ENCODE data around the gene AIRE. TPM values are rescaled to one million over a fixed set of nuclear protein-coding genes. Genes with fewer than 3 reads are reported as not detected.

AIRE gene
- total and polyA plus RNA-seq, 9 donors, result 0.04 to 0.72 (median 0.11) TPM; not detected in 1

DNA sequence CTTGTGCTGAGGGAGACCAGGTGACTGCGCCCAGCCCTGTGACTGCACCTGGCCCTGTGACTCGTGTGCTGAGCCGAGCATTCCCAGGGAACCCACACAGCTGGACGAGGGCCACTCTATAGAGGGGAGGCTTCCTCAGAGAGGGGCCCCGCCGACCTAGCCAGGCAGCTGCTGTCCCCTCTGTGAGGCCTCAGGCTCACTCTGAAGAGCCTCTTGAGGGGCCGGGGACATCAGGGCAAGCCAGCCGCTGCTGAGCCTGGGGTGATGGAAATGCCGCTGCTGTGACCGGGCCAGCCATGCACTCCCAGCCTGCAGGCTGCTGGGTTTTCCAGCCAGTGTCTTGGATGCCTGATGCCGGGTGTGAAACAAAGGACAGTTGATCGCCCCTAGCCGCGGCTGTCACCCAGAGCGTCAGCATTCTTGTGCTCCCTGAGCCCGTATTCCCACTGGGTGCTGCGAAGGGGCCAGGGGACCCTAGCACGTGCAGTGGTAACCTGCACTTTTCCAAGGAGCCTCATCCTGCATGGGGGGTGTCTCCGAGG is 31.6 kb downstream of the AIRE start:
- Histone ChIP-seq H3K27me3 (ENCODE audit: control insufficient read depth, insufficient read depth, low read length) (no peaks in the 10 kb centered on the region), H3K36me3 (ENCODE audit: control insufficient read depth, insufficient read depth, low read length) (peaks cover 77% of the 10 kb centered on the region), H3K4me3 (ENCODE audit: low read length) (no peak overlapping the region), H3K9me3 (replicated peaks; ENCODE audit: control insufficient read depth, low read depth, low read length) (no peaks in the 10 kb centered on the region), H3K4me1 (ENCODE audit: control insufficient read depth, insufficient read depth, low read length) (no peaks in the 10 kb centered on the region), H3K27ac (ENCODE audit: low read length) (no peak overlapping the region)
- DNase-seq, result no peak
- 70% methylated on average over 19 of the region's 19 CpGs for WGBS (ENCODE audit: insufficient coverage)

DNA sequence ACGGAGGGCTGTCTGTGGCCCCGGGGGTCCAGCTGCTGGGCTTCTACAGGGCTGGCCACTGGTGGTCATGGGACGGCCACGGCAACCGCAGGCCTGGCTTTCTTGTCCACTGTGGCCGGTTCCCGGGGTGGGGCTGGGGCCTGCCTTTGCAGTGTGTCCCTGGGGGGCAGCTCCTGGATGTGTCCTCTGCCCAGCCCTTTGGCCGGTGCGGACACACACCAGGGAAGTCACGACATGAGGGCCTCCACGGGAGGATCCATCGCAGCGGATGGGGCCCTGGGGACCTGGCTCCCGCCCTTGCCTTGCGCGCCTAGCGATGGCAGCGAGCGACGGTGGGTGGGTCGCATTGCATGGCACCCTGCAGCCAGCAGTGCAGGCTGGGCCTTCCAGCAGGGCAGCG is 32.2 kb downstream of the AIRE start:
- H3K27me3 ChIP-seq (ENCODE audit: control insufficient read depth, insufficient read depth, low read length), result no peaks in the 10 kb centered on the region
- 92% methylated on average over 22 of the region's 22 CpGs for WGBS (ENCODE audit: insufficient coverage)
- no peak overlapping the region for H3K27ac ChIP-seq (ENCODE audit: low read length)
- H3K4me3 ChIP-seq (ENCODE audit: low read length), result no peak overlapping the region
- H3K36me3 ChIP-seq (ENCODE audit: control insufficient read depth, insufficient read depth, low read length), result peaks cover 77% of the 10 kb centered on the region
- no peaks in the 10 kb centered on the region for H3K4me1 ChIP-seq (ENCODE audit: control insufficient read depth, insufficient read depth, low read length)
- no peak for DNase-seq
- no peaks in the 10 kb centered on the region for H3K9me3 ChIP-seq (replicated peaks; ENCODE audit: control insufficient read depth, low read depth, low read length)

DNA sequence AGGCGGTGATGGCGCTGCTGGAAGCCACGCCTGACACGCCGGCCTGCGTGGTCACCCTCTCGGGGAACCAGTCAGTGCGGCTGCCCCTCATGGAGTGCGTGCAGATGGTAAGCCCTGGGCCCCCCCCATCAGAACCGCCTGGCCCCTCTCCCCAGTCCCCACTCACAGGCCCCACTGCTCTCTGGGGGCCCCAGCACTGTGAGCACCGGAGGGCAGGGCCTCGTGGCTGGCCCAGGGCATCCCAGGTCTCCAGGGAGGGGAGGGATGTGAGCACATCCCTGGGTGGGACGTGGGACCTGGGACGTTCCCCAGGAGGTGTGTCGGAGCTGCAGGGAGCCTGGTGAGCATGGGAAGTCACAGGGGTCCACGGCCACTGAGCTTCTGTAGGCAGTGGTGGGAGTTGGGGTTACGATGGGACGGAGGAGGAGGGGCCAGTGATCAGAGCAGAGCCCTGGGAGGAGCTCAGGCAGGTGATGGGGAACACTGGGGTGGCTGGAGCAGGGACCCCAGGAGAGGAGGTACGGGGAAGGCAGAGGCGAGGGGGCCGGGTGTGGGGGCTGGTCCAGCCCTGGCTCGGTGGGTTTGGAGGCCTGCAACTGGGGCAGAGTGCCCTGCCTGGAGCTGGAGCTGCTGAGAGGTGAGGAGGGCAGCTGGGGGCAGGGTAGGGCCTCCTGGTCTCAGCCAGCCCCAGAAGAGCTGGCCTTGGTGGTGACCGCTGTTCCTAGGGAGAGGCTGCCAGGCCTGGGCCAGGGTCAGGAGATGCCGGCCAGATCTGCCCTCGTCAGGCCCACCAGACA is 33.0 kb downstream of the AIRE start:
- no peaks in the 10 kb centered on the region for H3K9me3 ChIP-seq (replicated peaks; ENCODE audit: control insufficient read depth, low read depth, low read length)
- H3K36me3 ChIP-seq (ENCODE audit: control insufficient read depth, insufficient read depth, low read length), result peaks cover 76% of the 10 kb centered on the region
- WGBS (ENCODE audit: insufficient coverage), result 90% methylated on average over 16 of the region's 25 CpGs
- no peak overlapping the region for H3K4me3 ChIP-seq (ENCODE audit: low read length)
- no peaks in the 10 kb centered on the region for H3K4me1 ChIP-seq (ENCODE audit: control insufficient read depth, insufficient read depth, low read length)
- no peak for DNase-seq
- no peaks in the 10 kb centered on the region for H3K27me3 ChIP-seq (ENCODE audit: control insufficient read depth, insufficient read depth, low read length)
- no peak overlapping the region for H3K27ac ChIP-seq (ENCODE audit: low read length)

DNA sequence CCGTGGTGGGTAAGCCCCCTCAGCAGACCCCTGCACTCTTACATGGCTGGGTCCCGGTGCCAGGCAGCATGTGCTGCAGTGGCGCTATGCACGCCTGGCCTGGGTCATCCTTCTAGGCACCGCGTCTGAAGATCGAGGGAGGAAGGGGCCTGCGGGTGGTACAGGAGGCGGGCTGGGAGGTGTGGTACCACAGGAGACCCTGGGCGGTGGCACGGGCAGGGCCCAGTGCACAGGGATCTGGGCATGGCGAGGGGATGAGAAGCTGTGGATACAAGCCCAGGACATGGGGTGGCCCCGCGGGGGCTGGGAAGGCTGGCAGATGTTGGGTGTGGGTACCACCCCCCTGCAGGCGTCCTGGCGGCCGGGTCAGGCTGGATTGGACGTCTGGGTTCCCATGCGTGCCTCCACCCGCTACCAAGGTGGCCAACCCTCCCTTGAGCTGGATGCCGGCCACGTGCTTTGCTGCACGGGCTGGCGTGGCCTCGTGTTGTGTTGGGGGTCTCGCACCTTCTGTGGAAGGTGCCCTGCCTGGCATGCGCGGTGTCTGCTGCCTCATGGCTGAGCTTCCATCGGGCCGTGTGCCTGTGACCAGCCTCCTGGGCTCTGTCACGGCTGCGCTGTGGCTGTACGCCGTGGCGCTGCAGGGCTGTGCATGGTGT is 33.9 kb downstream of the AIRE start:
- H3K4me3 ChIP-seq (ENCODE audit: low read length), result no peak overlapping the region
- H3K27me3 ChIP-seq (ENCODE audit: control insufficient read depth, insufficient read depth, low read length), result no peaks in the 10 kb centered on the region
- WGBS (ENCODE audit: insufficient coverage), result 92% methylated on average over 35 of the region's 35 CpGs
- H3K9me3 ChIP-seq (replicated peaks; ENCODE audit: control insufficient read depth, low read depth, low read length), result no peaks in the 10 kb centered on the region
- no peaks in the 10 kb centered on the region for H3K4me1 ChIP-seq (ENCODE audit: control insufficient read depth, insufficient read depth, low read length)
- peaks cover 78% of the 10 kb centered on the region for H3K36me3 ChIP-seq (ENCODE audit: control insufficient read depth, insufficient read depth, low read length)
- DNase-seq, result no peak
- no peak overlapping the region for H3K27ac ChIP-seq (ENCODE audit: low read length)

DNA sequence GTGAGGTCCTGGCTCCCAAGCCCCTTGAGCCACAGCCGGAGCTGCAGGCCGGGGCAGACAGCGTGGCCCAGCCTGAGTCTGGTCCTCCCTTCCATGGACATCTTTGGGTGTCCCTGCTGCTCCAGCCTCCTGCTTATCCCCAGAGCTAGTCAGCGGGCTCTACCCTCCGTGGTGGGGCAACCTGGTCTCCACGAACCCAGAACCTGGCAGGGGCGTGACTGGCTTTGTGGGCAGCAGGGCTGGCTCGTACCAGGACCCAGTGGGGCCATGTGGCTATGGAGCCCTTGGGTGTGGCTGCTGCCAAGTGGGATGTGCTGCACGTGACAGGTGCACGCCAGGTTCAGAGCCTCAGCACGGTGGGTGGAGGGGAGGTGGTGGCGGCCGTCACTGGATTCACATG is 35.2 kb downstream of the AIRE start:
- Histone ChIP-seq H3K36me3 (ENCODE audit: control insufficient read depth, insufficient read depth, low read length) (peaks cover 82% of the 10 kb centered on the region), H3K27me3 (ENCODE audit: control insufficient read depth, insufficient read depth, low read length) (no peaks in the 10 kb centered on the region), H3K9me3 (replicated peaks; ENCODE audit: control insufficient read depth, low read depth, low read length) (no peaks in the 10 kb centered on the region), H3K27ac (ENCODE audit: low read length) (no peak overlapping the region), H3K4me3 (ENCODE audit: low read length) (no peak overlapping the region), H3K4me1 (ENCODE audit: control insufficient read depth, insufficient read depth, low read length) (no peaks in the 10 kb centered on the region)
- DNase-seq, result no peak
- WGBS (ENCODE audit: insufficient coverage), result 85% methylated on average over 8 of the region's 13 CpGs

DNA sequence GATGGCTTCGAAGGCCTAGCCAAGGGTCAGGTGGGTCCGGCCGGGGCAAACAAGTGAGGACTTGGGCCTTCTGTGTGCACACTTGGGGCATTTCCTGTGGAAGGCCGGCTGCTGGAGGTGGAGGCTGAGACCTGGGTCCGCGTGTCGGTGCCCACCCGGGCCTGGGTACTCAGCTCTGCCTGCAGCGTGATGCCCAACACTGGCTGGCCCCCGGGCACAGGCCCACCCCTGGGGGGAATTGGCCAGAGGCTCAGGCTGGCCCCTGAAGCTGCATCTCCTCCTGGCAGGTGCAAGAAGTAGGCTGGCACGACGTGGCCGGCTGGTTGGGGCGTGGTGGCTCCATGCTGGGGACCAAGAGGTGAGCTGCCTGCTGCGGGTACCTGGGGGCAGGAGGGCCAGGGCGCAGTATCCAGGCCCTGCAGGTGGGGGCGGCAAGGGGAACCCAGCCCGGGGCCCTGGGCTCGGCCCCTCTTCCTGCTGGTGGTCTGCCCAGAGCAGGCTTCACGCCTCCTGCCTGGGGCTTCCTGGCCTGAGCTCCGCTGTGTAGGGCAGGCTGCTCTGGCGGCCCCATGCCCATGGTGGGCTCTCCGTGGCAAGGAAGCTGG is 36.3 kb downstream of the AIRE start:
- 92% methylated on average over 23 of the region's 23 CpGs for WGBS (ENCODE audit: insufficient coverage)
- Histone ChIP-seq H3K4me3 (ENCODE audit: low read length) (no peak overlapping the region), H3K36me3 (ENCODE audit: control insufficient read depth, insufficient read depth, low read length) (peaks cover 80% of the 10 kb centered on the region), H3K27me3 (ENCODE audit: control insufficient read depth, insufficient read depth, low read length) (no peaks in the 10 kb centered on the region), H3K9me3 (replicated peaks; ENCODE audit: control insufficient read depth, low read depth, low read length) (no peaks in the 10 kb centered on the region), H3K27ac (ENCODE audit: low read length) (no peak overlapping the region), H3K4me1 (ENCODE audit: control insufficient read depth, insufficient read depth, low read length) (no peaks in the 10 kb centered on the region)
- no peak for DNase-seq

DNA sequence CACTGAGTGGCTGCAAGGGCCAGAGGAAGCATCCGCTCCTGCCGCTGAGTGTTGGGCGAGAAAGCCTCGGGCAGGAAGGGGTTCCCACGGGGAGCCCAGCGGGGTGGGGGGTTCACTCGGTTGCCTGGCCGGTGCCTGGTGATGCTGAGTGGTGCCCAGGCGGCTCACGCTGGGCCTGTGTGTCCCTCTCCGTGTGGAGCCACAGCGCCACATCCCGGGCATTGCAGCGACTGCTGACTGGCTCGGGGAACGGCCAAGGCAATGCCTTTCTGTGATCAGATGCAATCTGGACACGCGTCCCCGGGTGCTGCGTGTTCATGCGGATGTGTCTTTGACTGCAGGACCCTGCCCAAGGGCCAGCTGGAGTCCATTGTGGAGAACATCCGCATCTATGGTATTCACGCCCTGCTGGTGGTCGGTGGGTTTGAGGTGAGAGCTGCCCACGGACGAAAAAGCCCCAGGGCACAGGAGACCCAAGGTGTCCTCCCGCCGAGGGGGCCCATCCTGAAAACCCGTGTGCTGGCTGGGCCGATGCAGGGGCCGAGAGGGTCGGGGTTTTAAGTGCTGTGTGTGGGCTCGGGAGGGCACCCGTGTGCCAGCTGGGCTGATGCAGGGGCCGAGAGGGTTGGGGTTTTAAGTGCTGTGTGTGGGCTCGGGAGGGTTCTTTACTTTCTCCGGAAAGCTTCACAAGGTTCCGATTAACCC is 37.1 kb downstream of the AIRE start:
- Histone ChIP-seq H3K4me3 (ENCODE audit: low read length) (no peak overlapping the region), H3K9me3 (replicated peaks; ENCODE audit: control insufficient read depth, low read depth, low read length) (no peaks in the 10 kb centered on the region), H3K4me1 (ENCODE audit: control insufficient read depth, insufficient read depth, low read length) (no peaks in the 10 kb centered on the region), H3K36me3 (ENCODE audit: control insufficient read depth, insufficient read depth, low read length) (peaks cover 86% of the 10 kb centered on the region), H3K27me3 (ENCODE audit: control insufficient read depth, insufficient read depth, low read length) (no peaks in the 10 kb centered on the region), H3K27ac (ENCODE audit: low read length) (no peak overlapping the region)
- no peak for DNase-seq
- WGBS (ENCODE audit: insufficient coverage), result 89% methylated on average over 38 of the region's 38 CpGs

DNA sequence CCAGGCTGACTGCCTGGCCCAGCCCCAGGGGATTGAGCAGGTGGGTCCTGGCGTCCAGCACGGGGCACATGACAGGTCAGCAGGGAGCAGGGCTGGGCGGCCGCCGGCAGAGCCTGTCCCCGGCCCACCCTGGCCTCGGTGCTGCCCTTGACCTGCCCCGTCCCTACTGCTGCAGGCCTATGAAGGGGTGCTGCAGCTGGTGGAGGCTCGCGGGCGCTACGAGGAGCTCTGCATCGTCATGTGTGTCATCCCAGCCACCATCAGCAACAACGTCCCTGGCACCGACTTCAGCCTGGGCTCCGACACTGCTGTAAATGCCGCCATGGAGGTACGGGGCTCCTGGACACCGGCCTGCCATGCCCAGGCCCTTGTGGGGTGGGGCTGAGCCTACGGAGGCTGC is 37.9 kb downstream of the AIRE start:
- Histone ChIP-seq H3K4me3 (ENCODE audit: low read length) (no peak overlapping the region), H3K27ac (ENCODE audit: low read length) (no peak overlapping the region), H3K4me1 (ENCODE audit: control insufficient read depth, insufficient read depth, low read length) (no peaks in the 10 kb centered on the region), H3K9me3 (replicated peaks; ENCODE audit: control insufficient read depth, low read depth, low read length) (no peaks in the 10 kb centered on the region), H3K27me3 (ENCODE audit: control insufficient read depth, insufficient read depth, low read length) (no peaks in the 10 kb centered on the region), H3K36me3 (ENCODE audit: control insufficient read depth, insufficient read depth, low read length) (peaks cover 86% of the 10 kb centered on the region)
- no peak for DNase-seq
- 83% methylated on average over 18 of the region's 20 CpGs for WGBS (ENCODE audit: insufficient coverage)

DNA sequence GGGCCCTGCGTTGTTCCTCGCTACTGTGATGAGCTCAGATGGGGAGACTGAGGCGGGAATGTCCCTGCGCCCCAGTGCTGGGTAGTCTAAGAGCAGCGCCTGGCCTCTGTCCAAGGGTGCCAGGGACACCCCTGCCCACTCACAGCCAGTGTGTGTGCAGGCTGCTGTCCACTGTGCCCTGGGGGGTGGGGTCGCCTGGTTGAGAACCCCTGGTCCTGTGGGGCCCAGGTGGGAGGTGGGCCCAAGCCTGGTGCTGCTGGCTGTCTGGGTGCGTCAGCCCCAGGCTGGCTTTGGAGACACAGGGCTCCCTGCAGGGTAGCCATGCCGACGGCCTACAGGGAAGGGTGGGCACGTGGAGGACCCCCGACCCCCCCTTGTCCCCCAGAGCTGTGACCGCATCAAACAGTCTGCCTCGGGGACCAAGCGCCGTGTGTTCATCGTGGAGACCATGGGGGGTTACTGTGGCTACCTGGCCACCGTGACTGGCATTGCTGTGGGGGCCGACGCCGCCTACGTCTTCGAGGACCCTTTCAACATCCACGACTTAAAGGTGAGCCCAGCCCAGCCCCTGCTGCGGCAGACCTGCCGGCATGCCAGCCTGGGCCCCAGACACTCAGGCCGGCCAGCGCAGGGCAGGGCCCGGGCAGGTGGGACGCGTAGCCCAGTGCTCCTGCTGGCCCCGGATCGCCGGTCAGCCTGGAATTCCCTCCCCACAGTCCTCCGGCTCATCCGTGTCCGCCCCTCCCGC is 38.6 kb downstream of the AIRE start:
- Histone ChIP-seq H3K4me3 (ENCODE audit: low read length) (no peak overlapping the region), H3K27ac (ENCODE audit: low read length) (no peak overlapping the region), H3K9me3 (replicated peaks; ENCODE audit: control insufficient read depth, low read depth, low read length) (no peaks in the 10 kb centered on the region), H3K4me1 (ENCODE audit: control insufficient read depth, insufficient read depth, low read length) (no peaks in the 10 kb centered on the region), H3K27me3 (ENCODE audit: control insufficient read depth, insufficient read depth, low read length) (no peaks in the 10 kb centered on the region), H3K36me3 (ENCODE audit: control insufficient read depth, insufficient read depth, low read length) (peaks cover 83% of the 10 kb centered on the region)
- 91% methylated on average over 36 of the region's 37 CpGs for WGBS (ENCODE audit: insufficient coverage)
- DNase-seq, result no peak
